Thyroid gland (tissue), 4 donors: ENCODE measurements around the gene UBA6.

Experiments
- CTCF ChIP-seq, 6 experiments: fragments of 200-600 bp in 3 of 6; fragments of 450-650 bp in 3 of 6; sonication (generic) in 3 of 6; IDR thresholded peaks; one replicate each; pipeline ENCODE4 v1.5.1; 2016 to 2019; ENCODE audit warnings: antibody characterized with exemption in 6 of 6, mild to moderate bottlenecking in 2 of 6, inconsistent platforms in 1 of 6, moderate library complexity in 1 of 6
- POLR2A ChIP-seq, 2 donors: fragments of 450-650 bp; IDR thresholded peaks; one replicate each; pipeline ENCODE4 v1.6.1; 2017; ENCODE audit warnings: antibody characterized with exemption in 2 of 2, mild to moderate bottlenecking in 2 of 2, moderate library complexity in 1 of 2

GRCh38 chr4:67696061-67696460 lies 4.9 kb downstream of the UBA6 start:
- TF ChIP-seq CTCF (IDR thresholded peaks at IDR 0.05), result no peak
- TF ChIP-seq POLR2A (IDR thresholded peaks at IDR 0.05), result no peak
